HepG2 (cell line): ENCODE data around the gene CORO7. TPM values are rescaled to one million over a fixed set of nuclear protein-coding genes. Genes with fewer than 3 reads are reported as not detected.

Experiments
- CCDC6 ChIP-seq: sonication (generic); formaldehyde crosslinking; IDR thresholded peaks from 2 replicates; pipeline ENCODE4 v1.8.1; 2022; ENCODE audit warnings: mild to moderate bottlenecking, missing genetic modification reagents, moderate library complexity
- CSRNP1 ChIP-seq: sonication (generic); formaldehyde crosslinking; IDR thresholded peaks from 2 replicates; pipeline ENCODE4 v1.8.1; 2023; ENCODE audit warnings: mild to moderate bottlenecking, missing genetic modification reagents
- KDM3A ChIP-seq: IDR thresholded peaks from 2 replicates; pipeline ENCODE4 v1.6.1; 2018; ENCODE audit warnings: low read depth, missing compliant biosample characterization
- KMT2B ChIP-seq: IDR thresholded peaks from 2 replicates; pipeline ENCODE4 v1.6.1; 2016; ENCODE audit warnings: missing genetic modification reagents, missing compliant biosample characterization
- MAF1 ChIP-seq: sonication (generic); formaldehyde crosslinking; IDR thresholded peaks from 2 replicates; pipeline ENCODE4 v1.5.0; 2020; ENCODE audit warnings: missing genetic modification reagents, borderline replicate concordance
- NR2F6 ChIP-seq, 2 experiments: IDR thresholded peaks; 2 replicates each; pipeline ENCODE4 v1.6.1; 2016; ENCODE audit warnings: antibody characterized with exemption in 1 of 2, mild to moderate bottlenecking in 1 of 2
- ONECUT2 ChIP-seq: sonication (generic); formaldehyde crosslinking; IDR thresholded peaks from 2 replicates; pipeline ENCODE4 v1.4.0; 2020; ENCODE audit warnings: missing genetic modification reagents
- RARG ChIP-seq: sonication (generic); formaldehyde crosslinking; IDR thresholded peaks from 2 replicates; pipeline ENCODE4 v1.4.0; 2020; ENCODE audit warnings: low read depth, mild to moderate bottlenecking, missing genetic modification reagents
- RCOR2 ChIP-seq: IDR thresholded peaks from 2 replicates; pipeline ENCODE4 v1.6.1; 2016; ENCODE audit warnings: missing biosample characterization, missing genetic modification reagents
- RELA ChIP-seq: sonication (generic); formaldehyde crosslinking; IDR thresholded peaks from 2 replicates; pipeline ENCODE4 v1.4.0; 2020; ENCODE audit warnings: missing genetic modification reagents
- RFX3 ChIP-seq: IDR thresholded peaks from 2 replicates; pipeline ENCODE4 v1.6.1; 2016; ENCODE audit warnings: missing biosample characterization, missing genetic modification reagents
- SMYD3 ChIP-seq: sonication (generic); formaldehyde crosslinking; IDR thresholded peaks from 2 replicates; pipeline ENCODE4 v1.8.1; 2023; ENCODE audit warnings: mild to moderate bottlenecking, missing genetic modification reagents
- TBX2 ChIP-seq: sonication (generic); formaldehyde crosslinking; IDR thresholded peaks from 2 replicates; pipeline ENCODE4 v1.5.0; 2020; ENCODE audit warnings: missing genetic modification reagents, mild to moderate bottlenecking, borderline replicate concordance
- ZBTB1 ChIP-seq: sonication (generic); formaldehyde crosslinking; IDR thresholded peaks from 2 replicates; pipeline ENCODE4 v1.4.0; 2020; ENCODE audit warnings: missing genetic modification reagents, borderline replicate concordance
- ZFP62 ChIP-seq: sonication (generic); formaldehyde crosslinking; IDR thresholded peaks from 2 replicates; pipeline ENCODE4 v1.4.0; 2020; ENCODE audit warnings: missing genetic modification reagents
- ZIK1 ChIP-seq: sonication (generic); formaldehyde crosslinking; IDR thresholded peaks from 2 replicates; pipeline ENCODE4 v1.5.0; 2020; ENCODE audit warnings: mild to moderate bottlenecking, low read depth, missing genetic modification reagents, borderline replicate concordance
- ZMYM2 ChIP-seq: sonication (generic); formaldehyde crosslinking; IDR thresholded peaks from 2 replicates; pipeline ENCODE4 v1.8.0; 2022; ENCODE audit warnings: mild to moderate bottlenecking, missing genetic modification reagents
- ZNF10 ChIP-seq: sonication (generic); formaldehyde crosslinking; IDR thresholded peaks from 2 replicates; pipeline ENCODE4 v1.4.0; 2020; ENCODE audit warnings: mild to moderate bottlenecking, low read depth, missing genetic modification reagents, borderline replicate concordance
- ZNF101 ChIP-seq: sonication (generic); formaldehyde crosslinking; IDR thresholded peaks from 2 replicates; pipeline ENCODE4 v1.4.0; 2020; ENCODE audit warnings: mild to moderate bottlenecking, low read depth, missing genetic modification reagents, borderline replicate concordance
- ZNF512 ChIP-seq: sonication (generic); formaldehyde crosslinking; IDR thresholded peaks from 2 replicates; pipeline ENCODE4 v1.4.0; 2020; ENCODE audit warnings: mild to moderate bottlenecking, missing genetic modification reagents
- ZNF619 ChIP-seq: sonication (generic); formaldehyde crosslinking; IDR thresholded peaks from 2 replicates; pipeline ENCODE4 v1.4.0; 2020; ENCODE audit warnings: mild to moderate bottlenecking, missing genetic modification reagents
- ZNF773 ChIP-seq: sonication (generic); formaldehyde crosslinking; IDR thresholded peaks from 2 replicates; pipeline ENCODE4 v1.4.0; 2020; ENCODE audit warnings: missing genetic modification reagents, borderline replicate concordance
- ZNF83 ChIP-seq: sonication (generic); formaldehyde crosslinking; IDR thresholded peaks from 2 replicates; pipeline ENCODE4 v1.4.0; 2020; ENCODE audit warnings: missing genetic modification reagents, mild to moderate bottlenecking, borderline replicate concordance
- polyA plus RNA-seq, 8 experiments: library from polyadenylated mRNA; depleted of rRNA in 3 of 8; stranded (reverse) in 7 of 8; unstranded in 1 of 8; fragments of >200 nt; fragmentation: Illumina TruSeq in 4 of 8; extraction: Trizol in 4 of 8; gene quantifications; 2 replicates each; pipeline versions ENCODE4 v1.2.1 to v1.2.3, GENCODE V29; 2011 to 2016; ENCODE audit warnings: low read depth in 4 of 8, missing spikeins in 1 of 8, mixed read lengths in 1 of 8; ENCODE audit not compliant: insufficient read depth in 1 of 8
- total RNA-seq, 5 experiments: library from RNA; depleted of rRNA; stranded (reverse); fragments of >200 nt; fragmentation: Illumina TruSeq; extraction: Trizol; gene quantifications; 2 replicates each; pipeline ENCODE4 v1.2.3, GENCODE V29; 2016; ENCODE audit warnings: low read depth in 1 of 5
- TF ChIP-seq, protein P1 (sequence below): sonication (generic); formaldehyde crosslinking; IDR thresholded peaks from 2 replicates; pipeline ENCODE4 v1.9.0; 2021; ENCODE audit warnings: missing genetic modification reagents, mild to moderate bottlenecking, borderline replicate concordance
- TF ChIP-seq, protein P2 (sequence below): sonication (generic); formaldehyde crosslinking; IDR thresholded peaks from 2 replicates; pipeline ENCODE4 v1.4.0; 2020; ENCODE audit warnings: missing genetic modification reagents
- TF ChIP-seq, protein P3 (sequence below): sonication (generic); formaldehyde crosslinking; IDR thresholded peaks from 2 replicates; pipeline ENCODE4 v1.8.0; 2022; ENCODE audit warnings: mild to moderate bottlenecking, missing genetic modification reagents, moderate library complexity

Gene CORO7
- total and polyA plus RNA-seq, 2 of the 13 experiments (the other 11 are each of a cell fraction or from before 2014, with no cell fraction given) = 9.9 to 14.3 TPM

- TF ChIP-seq CSRNP1 (CRISPR knock-in tag) = 0 out of 2 replicates have a peak, but pooled peaks have one; percentile 25
- no peak for TF ChIP-seq KMT2B (CRISPR knock-in tag)
- TF ChIP-seq ZMYM2 (CRISPR knock-in tag) = peak; percentile 96
- peak; percentile 68 for TF ChIP-seq TBX2 (CRISPR knock-in tag)
- TF ChIP-seq, protein P1, sequence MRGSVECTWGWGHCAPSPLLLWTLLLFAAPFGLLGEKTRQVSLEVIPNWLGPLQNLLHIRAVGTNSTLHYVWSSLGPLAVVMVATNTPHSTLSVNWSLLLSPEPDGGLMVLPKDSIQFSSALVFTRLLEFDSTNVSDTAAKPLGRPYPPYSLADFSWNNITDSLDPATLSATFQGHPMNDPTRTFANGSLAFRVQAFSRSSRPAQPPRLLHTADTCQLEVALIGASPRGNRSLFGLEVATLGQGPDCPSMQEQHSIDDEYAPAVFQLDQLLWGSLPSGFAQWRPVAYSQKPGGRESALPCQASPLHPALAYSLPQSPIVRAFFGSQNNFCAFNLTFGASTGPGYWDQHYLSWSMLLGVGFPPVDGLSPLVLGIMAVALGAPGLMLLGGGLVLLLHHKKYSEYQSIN (CRISPR knock-in tag) = no peak
- TF ChIP-seq ZNF10 (CRISPR knock-in tag) = no peak
- TF ChIP-seq SMYD3 (CRISPR knock-in tag) = no peak
- no peak for TF ChIP-seq KDM3A (CRISPR knock-in tag)
- TF ChIP-seq MAF1 (CRISPR knock-in tag) = no peak
- TF ChIP-seq, protein P2, sequence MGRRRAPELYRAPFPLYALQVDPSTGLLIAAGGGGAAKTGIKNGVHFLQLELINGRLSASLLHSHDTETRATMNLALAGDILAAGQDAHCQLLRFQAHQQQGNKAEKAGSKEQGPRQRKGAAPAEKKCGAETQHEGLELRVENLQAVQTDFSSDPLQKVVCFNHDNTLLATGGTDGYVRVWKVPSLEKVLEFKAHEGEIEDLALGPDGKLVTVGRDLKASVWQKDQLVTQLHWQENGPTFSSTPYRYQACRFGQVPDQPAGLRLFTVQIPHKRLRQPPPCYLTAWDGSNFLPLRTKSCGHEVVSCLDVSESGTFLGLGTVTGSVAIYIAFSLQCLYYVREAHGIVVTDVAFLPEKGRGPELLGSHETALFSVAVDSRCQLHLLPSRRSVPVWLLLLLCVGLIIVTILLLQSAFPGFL = no peak
- TF ChIP-seq ZNF83 (CRISPR knock-in tag) = no peak
- no peak for TF ChIP-seq RELA
- no peak for TF ChIP-seq ZNF619
- TF ChIP-seq NR2F6 (IDR thresholded peaks at IDR 0.05) = peak; percentile 63
- TF ChIP-seq NR2F6 (CRISPR knock-in tag; IDR thresholded peaks at IDR 0.05) = peak; percentile 80
- no peak for TF ChIP-seq ONECUT2 (CRISPR knock-in tag)
- TF ChIP-seq CCDC6 (CRISPR knock-in tag) = no peak
- TF ChIP-seq RCOR2 = peak; percentile 97
- no peak for TF ChIP-seq ZNF512
- TF ChIP-seq ZFP62 (CRISPR knock-in tag) = no peak
- TF ChIP-seq ZIK1 (CRISPR knock-in tag) = no peak
- no peak for TF ChIP-seq RFX3 (CRISPR knock-in tag)
- TF ChIP-seq ZNF101 (CRISPR knock-in tag) = no peak
- no peak for TF ChIP-seq ZNF773
- TF ChIP-seq, protein P3, sequence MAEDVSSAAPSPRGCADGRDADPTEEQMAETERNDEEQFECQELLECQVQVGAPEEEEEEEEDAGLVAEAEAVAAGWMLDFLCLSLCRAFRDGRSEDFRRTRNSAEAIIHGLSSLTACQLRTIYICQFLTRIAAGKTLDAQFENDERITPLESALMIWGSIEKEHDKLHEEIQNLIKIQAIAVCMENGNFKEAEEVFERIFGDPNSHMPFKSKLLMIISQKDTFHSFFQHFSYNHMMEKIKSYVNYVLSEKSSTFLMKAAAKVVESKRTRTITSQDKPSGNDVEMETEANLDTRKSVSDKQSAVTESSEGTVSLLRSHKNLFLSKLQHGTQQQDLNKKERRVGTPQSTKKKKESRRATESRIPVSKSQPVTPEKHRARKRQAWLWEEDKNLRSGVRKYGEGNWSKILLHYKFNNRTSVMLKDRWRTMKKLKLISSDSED (CRISPR knock-in tag) = no peak
- TF ChIP-seq RARG (CRISPR knock-in tag) = no peak
- TF ChIP-seq ZBTB1 (CRISPR knock-in tag) = no peak
Measured at GRCh38 chr16:4367393-4367856, 49.0 kb downstream of the CORO7 start (continued).
